NOMO-1 treated with DMSO at 0.1 percent for 48 hours (cell line): Measurements from ENCODE around the gene GFAP.

Source experiments
- DNase-seq: peaks from one replicate; lab custom pipeline; 2025; ENCODE audit not compliant: unreplicated experiment; lab: John Stamatoyannopoulos, UW

The GFAP gene

DNA sequence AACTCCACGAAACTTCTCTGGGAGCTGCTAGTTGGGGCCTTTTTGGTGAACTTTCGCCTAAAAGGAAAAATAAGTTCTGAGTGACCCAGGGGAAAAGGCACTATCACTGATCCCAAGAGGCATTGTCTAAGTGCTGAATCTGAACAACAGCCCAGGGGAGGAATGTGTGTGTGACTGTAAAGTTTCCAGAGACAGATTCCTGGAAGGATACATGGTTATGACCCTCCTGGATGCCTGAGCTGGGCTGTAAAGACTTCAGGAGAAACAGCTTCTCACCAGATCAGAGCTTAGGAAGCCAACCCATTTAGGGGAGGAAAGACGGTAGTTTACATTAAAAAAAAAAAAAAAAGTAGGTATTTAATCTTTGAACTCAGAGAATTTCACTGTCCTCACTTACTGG lies 47.5 kb downstream of the GFAP start:
- DNase-seq, result no peak

DNA sequence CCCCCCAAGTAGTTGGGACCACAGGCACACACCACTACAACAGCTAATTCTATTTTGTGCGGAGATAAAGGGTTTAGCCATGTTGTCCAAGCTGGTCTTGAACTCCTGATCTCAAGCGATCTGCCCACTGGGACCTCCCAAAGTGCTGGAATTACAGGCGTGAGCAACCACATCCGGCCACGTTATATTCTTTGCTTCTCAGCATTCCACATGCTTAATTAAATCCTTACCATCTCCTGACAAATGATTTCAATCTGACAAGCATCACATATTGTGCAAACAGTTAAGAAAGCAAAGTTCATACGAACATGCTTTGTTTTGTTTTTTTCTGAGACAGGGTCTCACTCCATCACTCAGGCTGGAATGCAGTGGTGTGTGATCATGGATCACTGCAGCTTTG lies 49.4 kb downstream of the GFAP start:
- no peak for DNase-seq

DNA sequence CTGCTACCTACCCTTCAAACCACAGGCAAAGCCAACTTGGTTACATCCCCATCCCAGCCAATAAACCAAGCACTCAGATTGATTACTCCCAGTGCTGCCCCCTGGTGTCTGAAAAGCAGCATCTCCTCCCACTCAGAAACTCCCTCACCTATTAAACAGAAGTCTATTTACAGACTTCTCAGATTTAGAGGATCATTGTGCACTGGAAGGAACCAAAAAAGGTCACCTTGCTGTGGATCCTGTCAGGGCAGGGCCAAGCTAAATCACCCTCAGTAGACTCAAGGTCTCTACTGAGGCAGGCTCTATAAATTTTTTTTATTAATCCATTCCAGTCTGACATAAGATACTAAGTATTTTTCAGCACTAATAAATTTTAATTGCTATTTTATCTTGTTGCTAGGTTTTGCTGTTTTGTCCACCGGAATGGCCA lies 50.1 kb downstream of the GFAP start:
- peak; percentile 66 for DNase-seq

DNA sequence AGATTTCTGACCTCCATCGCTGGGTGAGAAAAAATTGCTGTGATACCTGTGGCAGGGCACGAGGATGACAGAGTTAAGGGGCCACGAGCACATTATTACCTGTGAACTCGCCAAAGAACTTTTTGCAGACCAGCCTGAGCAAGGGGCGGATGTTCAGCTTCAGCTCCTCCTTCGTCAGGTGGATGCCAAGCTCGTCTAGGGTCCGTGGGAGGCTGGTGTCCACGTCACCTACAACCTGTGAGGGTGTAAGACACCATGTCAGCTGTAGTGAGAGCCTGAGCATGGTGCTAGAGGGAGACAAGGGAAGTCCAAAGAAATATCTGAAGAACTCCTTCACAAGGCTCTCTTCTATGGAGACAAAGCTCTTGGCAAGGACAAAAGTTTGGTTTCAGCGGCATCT lies 50.5 kb downstream of the GFAP start:
- no peak for DNase-seq

DNA sequence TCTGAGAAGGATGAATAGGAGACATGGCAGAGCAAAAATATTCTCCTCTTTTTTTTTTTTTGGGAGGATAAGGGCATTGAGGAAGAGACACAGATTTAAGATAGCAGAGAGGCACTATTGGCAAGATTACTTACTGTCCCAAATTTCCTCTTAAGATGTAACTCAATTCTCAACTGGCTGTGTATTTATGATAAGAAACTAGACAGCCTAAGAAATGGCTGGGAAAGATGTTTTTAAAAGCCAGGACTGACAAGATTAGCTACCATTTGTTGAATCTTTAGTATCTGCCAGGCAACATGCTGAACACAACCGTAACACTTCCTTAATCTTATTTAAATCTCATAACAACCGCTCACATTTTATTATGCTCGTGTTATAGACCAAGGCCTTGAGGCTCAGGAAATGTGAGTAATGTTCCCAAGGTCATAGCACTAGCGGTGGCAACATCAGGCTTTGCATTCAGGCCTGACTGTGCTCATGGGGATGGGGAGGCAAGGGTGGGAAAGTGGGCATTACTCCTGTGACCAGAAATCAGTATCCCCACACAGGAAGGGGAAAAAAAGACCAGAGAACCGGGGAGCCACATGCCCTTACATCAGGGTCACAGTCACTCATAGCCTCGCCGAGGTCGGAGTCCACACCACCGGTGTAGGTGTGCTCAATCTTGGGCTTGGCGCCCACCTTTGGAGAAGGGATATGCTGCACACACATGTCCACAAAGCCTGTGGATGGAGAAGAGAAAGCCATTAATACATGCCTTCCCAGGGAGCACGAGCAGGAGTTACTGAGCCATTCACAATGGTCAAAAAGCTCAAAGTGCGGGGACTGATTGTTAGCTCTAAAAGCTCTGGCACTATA lies 52.0 kb downstream of the GFAP start:
- no peak for DNase-seq

DNA sequence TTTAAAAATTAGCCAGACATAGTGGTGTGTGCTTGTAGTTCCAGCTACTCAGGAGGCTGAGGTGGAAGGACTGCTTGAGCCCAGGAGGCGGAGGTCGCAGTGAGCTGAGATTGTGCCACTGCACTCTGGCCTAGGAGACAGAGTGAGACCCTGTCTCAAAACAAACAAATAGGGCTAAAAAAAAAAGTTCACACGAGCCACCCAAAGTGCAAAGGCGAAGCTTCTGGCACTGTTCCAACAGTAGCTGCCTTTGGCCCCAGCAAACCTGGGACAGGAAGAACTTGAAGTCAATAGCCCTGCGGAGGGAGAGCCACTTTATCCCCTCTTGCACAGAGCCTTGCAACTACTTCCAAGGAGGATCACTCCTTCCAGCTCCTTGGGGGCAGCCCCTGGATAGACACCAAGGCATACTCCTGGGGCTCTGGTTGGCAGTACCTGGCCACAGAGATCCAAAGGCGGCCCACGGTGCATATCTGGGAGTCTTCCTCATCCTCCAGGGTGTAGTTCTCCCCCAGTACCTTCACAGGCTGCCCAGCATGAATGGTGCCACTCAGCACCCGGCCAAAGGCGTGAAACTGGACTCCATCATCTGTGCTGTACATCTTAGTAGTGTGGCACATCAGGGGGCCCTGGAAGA lies 52.9 kb downstream of the GFAP start:
- DNase-seq, result no peak

DNA sequence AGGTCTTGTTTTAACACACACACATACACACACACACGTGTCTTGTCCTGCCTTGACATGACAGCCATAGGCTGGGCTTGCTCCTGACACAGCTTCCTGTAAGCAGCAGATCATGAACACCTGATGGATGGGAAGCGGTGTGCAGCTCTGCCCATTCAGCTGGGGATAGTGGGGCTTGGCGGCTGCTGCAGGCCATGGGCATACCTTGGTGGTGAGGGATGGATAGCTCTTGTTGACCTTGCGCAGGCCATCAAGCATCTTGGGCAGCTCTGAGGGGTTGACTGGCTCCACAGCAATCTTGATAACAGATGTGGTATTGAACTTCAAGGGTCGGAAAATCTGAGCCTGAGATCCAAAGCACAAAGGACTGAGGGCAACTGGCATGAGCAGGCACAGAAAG lies 55.6 kb downstream of the GFAP start:
- no peak for DNase-seq

DNA sequence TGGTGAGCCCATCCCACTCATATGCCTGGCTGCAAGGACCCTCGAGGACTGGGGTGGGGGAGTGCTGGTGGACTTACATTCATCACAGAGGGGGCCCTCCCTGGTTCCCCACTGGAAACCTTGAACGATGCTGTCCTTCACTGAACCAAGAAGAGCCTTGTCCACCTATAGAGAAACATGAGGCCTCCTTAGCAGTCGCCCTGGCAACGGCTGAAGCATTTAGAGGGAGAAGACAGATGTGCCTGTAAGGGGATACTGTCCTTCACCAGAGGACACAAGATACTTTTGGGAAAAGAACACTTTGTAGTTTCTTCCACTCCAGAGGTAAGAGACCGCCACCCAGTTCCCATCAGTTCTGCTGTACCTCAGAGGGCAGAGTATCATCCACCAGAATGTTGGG lies 61.1 kb downstream of the GFAP start:
- no peak for DNase-seq
